Measurements from ENCODE around the gene DOCK10.

Gene DOCK10

GRCh38 chr2:224816816-224817215, 225.5 kb downstream of the DOCK10 start:
- no peak for DNase-seq

DNA sequence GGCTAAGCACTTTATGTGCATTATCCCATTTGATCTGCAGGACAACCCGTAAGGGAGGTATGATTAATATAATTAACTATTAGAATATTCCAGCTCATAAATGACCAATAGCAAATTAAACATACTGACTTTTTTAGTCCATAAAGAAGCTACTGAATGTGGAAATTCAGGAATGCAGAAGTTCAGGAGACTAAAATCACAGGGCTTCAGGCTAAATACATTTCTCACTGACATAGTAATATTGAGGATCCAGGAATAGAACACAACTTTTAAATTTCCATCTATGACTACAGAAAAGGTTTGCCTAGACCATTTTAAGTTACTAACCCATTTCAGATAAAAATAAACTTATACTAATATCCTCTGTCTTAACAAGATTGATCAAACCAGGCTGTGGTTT, 228.7 kb downstream of the DOCK10 start:
- no peak for DNase-seq

GRCh38 chr2:224807153-224807964, 234.9 kb downstream of the DOCK10 start:
- no peak for DNase-seq

DNA sequence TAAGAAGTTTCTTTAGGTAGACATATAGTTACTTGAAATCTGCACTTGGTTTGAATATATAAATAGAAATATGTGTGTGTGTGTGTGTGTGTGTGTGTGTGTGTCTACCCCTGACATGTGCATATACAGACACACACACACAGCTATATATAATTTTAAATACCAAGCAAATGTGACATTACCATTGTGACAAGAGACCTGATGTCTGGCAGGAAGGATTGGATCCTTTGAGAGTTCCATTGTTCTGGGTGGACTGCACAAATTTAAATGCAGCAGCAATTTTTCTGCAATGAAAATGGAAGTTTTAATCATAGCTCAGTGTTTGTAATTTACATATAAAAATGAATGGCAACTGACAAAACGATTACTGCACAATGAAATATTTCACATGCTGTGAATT, 238.3 kb downstream of the DOCK10 start:
- no peak for DNase-seq

DNA sequence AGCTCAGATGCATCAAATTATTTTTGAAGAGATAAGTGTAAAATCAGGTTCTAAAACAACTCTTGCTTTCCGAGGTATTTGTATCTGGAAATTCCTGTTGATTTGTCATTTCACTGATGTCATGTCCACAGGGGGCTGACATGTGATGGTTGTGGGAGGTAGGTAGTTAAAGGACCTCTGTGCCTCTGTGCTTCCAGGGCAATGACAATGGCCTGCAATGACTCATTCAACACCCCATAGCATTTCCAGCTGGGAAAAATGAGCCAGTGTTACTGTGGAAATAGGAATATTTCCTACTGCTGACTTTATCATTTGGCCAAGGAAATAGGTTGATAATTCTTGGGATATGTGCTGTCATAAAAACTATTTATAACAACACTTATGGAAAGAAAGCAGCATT, 239.9 kb downstream of the DOCK10 start:
- no peak for DNase-seq

DNA sequence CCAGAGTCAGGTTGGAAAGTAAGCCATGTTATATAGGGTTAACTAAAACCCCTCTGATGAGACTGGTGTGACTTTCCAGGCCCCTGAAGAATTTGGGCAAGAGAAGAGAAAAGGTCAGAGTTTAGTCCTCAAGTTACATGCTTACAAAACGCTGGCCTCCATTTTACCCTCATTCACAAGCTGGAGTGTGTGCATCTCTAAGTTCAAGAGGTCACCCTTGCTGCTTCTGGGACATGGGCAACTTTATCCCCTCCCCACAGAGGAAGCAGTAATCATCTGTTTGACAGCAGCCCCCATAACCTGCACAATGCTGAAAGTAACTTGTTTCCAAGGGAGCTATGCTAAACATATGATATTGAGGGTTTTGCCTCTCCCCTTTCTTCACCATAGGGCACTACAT, 240.9 kb downstream of the DOCK10 start:
- DNase-seq, result no peak

DNA sequence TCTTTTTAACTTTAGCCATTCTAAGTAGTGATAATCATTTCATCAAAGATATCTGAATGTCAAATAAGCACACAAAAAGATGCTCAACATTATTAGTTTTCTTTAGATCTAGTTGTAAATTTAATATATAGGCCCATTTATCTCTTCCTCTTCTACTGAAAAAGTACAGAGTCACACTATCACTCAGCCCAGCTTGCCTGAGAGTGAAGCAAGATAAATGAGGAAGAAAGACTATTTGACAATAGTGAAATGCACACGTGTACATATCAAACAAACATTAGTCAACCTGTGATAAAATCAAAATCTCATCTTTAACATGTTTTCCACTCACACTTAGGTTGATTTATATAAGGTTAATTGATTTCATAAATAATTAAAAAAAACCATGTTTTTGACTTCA, 242.6 kb downstream of the DOCK10 start:
- no peak for DNase-seq

- DNase-seq, result no peak
Measured at GRCh38 chr2:224798180-224798579, 244.1 kb downstream of the DOCK10 start.

- DNase-seq, result no peak
Measured at GRCh38 chr2:224796695-224797305, 245.5 kb downstream of the DOCK10 start.

- no peak for DNase-seq
Measured at GRCh38 chr2:224793946-224794345, 248.3 kb downstream of the DOCK10 start.

DNA sequence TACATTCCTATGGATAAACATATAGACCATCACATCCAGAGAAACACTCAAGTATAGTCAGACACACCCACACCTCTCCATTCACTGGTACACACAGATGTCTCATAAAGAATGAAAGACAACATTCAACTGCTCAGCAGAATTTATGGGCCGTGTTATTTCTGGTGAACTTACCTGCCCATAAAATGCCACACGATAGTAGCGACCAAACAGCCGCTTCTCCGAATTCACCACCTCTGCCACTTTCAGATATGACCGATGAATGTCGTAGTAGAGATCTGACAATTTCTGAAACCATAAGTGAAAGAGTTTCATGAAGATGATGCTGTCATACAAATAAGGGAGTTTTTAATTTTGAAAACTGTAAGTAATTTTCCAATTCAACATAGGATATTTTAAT, 255.4 kb downstream of the DOCK10 start:
- DNase-seq, result no peak

DNA sequence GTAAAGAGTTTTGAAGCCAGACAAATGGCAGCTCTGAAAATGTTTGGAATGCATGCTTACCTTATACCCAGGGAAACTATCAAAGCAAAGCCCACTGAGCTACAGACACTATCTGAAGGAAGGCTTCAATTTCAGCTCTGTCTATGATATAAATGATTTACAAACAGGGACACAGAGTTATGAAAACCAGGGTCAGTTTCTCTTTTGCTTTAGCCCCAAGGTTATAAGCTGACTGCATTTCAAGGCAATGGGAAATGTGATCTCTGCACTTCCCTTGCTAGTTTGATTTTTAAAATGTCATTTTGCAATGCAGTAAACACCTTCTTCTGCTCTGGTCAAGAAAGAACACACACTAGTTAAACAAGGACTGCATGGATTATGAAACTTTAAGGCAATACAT, 260.9 kb downstream of the DOCK10 start:
- DNase-seq, result no peak

DNA sequence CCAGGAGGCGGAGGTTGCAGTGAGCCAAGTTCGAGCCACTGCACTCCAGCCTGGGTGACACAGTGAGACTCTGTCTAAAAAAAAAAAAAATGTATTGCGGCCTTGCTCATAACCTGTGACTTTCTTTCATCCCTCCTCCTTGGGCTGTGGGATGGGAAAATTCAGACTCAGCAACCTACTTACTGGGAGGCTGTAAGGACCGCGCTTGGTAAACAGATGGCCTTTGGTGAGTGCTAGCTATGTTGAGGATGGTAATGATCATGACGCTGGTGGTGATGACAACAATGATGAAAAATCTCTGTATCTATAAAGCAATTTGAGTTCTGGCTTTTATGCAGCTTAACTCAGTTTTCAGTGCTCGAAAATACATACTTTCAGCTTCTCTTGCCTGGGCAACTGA, 261.4 kb downstream of the DOCK10 start:
- no peak for DNase-seq

DNA sequence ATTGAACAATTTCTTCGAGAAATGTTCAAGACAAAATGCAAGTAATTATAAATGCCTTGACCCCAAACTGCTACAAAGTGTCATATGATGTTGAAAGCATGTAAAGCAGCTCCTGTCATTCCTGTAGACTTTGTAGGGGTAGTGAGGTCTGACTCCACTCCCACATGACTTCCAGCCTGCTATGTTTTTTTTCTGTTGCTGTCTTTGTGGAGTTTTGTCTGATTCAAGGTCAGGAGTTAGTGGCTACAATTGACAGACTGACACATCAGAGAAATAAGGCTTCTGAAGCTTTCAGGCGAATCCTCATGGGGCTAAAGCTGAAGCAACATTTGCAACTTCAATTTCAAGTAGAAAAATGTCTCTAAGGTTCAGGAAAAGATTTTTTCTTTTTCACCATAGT, 262.2 kb downstream of the DOCK10 start:
- DNase-seq, result no peak

- no peak for DNase-seq
Measured at GRCh38 chr2:224778474-224778877, 263.8 kb downstream of the DOCK10 start.

DNA sequence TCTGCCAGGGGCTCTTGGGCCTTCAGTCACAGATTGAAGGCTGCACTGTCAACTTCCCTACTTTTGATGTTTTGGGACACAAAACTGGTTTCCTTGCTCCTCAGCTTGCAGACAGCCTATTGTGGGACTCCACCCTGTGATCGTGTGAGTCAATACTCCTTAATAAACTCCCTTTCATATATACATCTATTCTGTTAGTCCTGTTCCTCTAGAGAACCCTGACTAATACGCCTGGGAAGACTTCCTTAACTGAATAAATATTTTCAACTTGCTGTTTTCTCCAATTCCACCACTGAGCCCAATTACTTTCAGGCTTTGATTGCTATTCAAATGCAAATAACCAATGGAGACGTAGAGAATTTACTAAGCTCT, 264.7 kb downstream of the DOCK10 start:
- DNase-seq, result no peak

DNA sequence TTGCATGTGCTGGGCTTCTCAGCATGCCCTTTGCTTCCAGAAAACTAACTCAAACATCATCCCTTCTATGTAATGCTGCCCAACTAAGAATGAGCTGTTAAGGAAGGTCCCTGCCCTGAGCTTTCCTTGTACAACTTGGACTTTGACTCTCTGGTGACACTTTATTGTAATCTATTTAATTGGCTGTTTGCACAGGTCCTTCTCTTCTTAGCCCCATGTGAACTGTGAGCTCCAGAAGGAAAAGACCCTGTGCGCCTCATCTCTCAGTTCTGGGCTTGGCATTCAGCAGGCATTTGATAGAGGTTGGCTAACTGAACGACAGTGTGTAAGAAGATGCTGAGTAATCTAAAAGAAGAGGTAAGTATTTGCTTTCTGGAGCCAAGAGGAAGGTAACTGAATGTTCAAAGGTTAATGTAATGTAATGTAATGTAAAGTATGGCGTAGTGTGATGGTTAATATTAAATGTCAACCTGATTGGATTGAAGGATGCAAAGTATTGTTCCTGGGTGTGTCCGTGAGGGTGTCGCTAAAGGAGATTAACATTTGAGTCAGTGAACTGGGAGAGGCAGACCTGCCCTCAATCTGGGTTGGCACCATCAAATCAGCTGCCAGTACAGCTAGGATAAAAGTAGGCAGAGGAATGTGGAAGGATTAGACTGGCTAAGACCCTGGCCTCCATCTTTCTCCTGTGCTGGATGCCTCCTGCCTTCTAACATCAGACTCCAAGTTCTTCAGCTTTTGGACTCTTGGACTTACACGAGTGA, 265.3 kb downstream of the DOCK10 start:
- DNase-seq, result no peak

DNA sequence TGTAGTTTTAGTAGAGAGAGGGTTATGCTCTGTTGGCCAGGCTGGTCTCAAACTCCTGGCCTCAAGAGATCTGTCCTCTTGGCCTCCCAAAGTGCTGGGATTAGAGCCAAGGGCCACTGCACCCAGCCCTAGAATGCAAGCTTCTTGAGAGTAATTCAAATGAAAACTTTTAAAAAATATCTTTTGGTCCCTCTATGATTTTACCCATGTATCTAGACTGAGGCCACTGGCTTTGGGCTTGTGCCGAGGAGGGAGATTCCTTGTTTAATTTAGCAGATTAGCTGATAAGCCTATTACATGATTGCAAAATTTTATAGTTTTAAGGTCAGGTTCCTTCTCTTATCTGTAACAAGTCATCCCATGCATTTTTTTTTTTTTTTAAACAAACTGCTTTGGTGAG, 266.6 kb downstream of the DOCK10 start:
- no peak for DNase-seq

DNA sequence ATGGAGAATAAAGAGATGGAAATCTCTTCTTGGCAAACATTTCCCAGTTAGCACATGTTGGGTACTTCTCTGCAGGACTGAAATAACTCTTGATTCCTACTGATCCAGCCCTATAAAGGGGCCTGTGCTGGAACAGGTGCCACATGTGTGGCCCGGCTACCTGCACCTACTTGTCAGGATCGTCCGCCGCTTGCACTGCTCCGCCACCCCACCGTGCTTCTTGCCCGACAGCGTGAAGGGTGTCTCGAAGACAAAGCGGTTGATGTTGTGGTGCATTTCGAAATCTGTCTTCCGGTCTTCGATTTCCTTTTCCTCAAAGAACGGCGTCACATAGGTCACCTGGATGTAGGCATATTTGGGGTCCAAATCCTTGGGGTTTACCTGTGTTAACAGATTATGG, 267.5 kb downstream of the DOCK10 start:
- DNase-seq, result no peak

DNA sequence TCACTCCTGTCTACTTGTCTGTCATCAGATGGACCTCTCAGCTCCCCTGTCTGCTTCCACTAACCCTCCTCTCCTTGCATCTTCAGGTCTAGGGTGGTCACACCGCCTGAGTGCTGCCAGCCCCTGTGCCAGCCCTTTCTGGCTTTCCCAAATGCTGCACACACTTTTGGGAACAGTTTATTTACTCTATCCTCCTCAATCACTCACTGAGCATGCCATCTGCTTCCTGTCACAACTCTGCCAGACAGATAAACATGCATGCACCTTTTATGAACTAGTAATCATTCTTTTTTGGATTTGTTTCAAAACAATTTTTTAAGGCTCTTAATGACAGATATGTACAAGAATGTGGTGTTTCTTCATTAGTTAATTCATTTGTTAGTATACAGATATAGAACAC, 269.8 kb downstream of the DOCK10 start:
- no peak for DNase-seq

GRCh38 chr2:224769489-224769888, 272.8 kb downstream of the DOCK10 start:
- DNase-seq, result no peak

GRCh38 chr2:224764565-224765236, 277.6 kb downstream of the DOCK10 start:
- DNase-seq, result no peak

- no peak for DNase-seq
Measured at GRCh38 chr2:224757934-224758548, 284.2 kb downstream of the DOCK10 start.

All from amniotic stem cell (primary cell).